ENCODE measurements around the gene NRP1.

- TF ChIP-seq CTCF (IDR thresholded peaks at IDR 0.05): no peak
- no peak for TF ChIP-seq POLR2A (IDR thresholded peaks at IDR 0.05)
These were observed 130.4 kb downstream of the NRP1 start for GRCh38 chr10:33204031-33204430.
